ENCODE data around the gene ZKSCAN2. TPM values are rescaled to one million over a fixed set of nuclear protein-coding genes. Genes with fewer than 3 reads are reported as not detected.
A peak's percentile ranks its signal among the peaks of the same experiment; 100 is the strongest.

The ZKSCAN2 gene
- total RNA-seq (1 to 10 TPM; 2.6 to 3.4 TPM), polyA plus RNA-seq (under 1 TPM; 0.47 to 0.89 TPM)

- H3K4me3 ChIP-seq (ENCODE audit: low read depth in 1 of 3, low read length in 3 of 3): peak within 1 kb of the TSS; percentile 65 to 80 (median 66)
- TF ChIP-seq SP1 (IDR thresholded peaks at IDR 0.05): peak; percentile 23
- no peak for TF ChIP-seq CTCF (IDR thresholded peaks at IDR 0.05; ENCODE audit: low read depth, low read length, missing input control)
- TF ChIP-seq GABPA (IDR thresholded peaks at IDR 0.05 in 1 of 2, conservative IDR thresholded peaks at IDR 0.05 in 1 of 2): peak; percentile 47 to 83
- no peak for TF ChIP-seq HNF4G (IDR thresholded peaks at IDR 0.05)
- peak; percentile 85 for DNase-seq (ENCODE audit: low spot score)
- H3K9ac ChIP-seq (ENCODE audit: low read depth in 1 of 2, low read length in 2 of 2): peak within 1 kb of the TSS; percentile 69 to 90
- peak within 1 kb of the TSS; percentile 98 to 99 for H3K27ac ChIP-seq (ENCODE audit: low read depth in 1 of 2, low read length in 2 of 2)
- no peaks in the 10 kb centered on the region for H3K27me3 ChIP-seq (ENCODE audit: control insufficient read depth in 4 of 4, insufficient read depth in 4 of 4, low read length in 3 of 4)
- no peaks in the 10 kb centered on the region for H3K9me3 ChIP-seq (ENCODE audit: control insufficient read depth in 4 of 4, low read length in 3 of 4)
- peaks cover 4 to 19% (median 14%) of the 10 kb centered on the region in 4 donors for H3K36me3 ChIP-seq (ENCODE audit: control insufficient read depth in 4 of 4, insufficient read depth in 3 of 4, low read depth in 1 of 4, low read length in 3 of 4)
- peaks cover 0 to 24% (median 21%) of the 10 kb centered on the region in 4 donors for H3K4me1 ChIP-seq (ENCODE audit: control insufficient read depth in 4 of 4, insufficient read depth in 4 of 4, low read length in 3 of 4)
- under 1% methylated on average over 69 of the region's 69 CpGs for WGBS
Observed at GRCh38 chr16:25257470-25257955, at the start of gene ZKSCAN2. TSS of gene ZKSCAN2 (minus strand) at chr16:25257845. CDS start at chr16:25257127, 718 bp downstream.

GRCh38 chr16:25299792-25300590 is 42.3 kb upstream of the ZKSCAN2 start:
- no peak overlapping the region for H3K9ac ChIP-seq (ENCODE audit: low read depth in 1 of 2, low read length in 2 of 2)
- 68% methylated on average over 4 of the region's 4 CpGs for WGBS
- H3K9me3 ChIP-seq (ENCODE audit: control insufficient read depth in 4 of 4, low read length in 3 of 4): peaks cover 0 to 5% (median 2%) of the 10 kb centered on the region in 4 donors
- peaks cover 0 to 4% (median 0%) of the 10 kb centered on the region in 4 donors for H3K27me3 ChIP-seq (ENCODE audit: control insufficient read depth in 4 of 4, insufficient read depth in 4 of 4, low read length in 3 of 4)
- H3K4me1 ChIP-seq (ENCODE audit: control insufficient read depth in 4 of 4, insufficient read depth in 4 of 4, low read length in 3 of 4): peaks cover 0 to 5% (median 4%) of the 10 kb centered on the region in 4 donors
- TF ChIP-seq HNF4A (conservative IDR thresholded peaks at IDR 0.05): no peak
- no peak for TF ChIP-seq EGR1 (IDR thresholded peaks at IDR 0.05; ENCODE audit: low read depth in 2 of 2)
- no peak for TF ChIP-seq RAD21 (IDR thresholded peaks at IDR 0.05)
- TF ChIP-seq FOXA2 (IDR thresholded peaks at IDR 0.05): no peak
- TF ChIP-seq CTCF (IDR thresholded peaks at IDR 0.05; ENCODE audit: low read depth, low read length, missing input control): no peak
- no peak for TF ChIP-seq HNF4G (IDR thresholded peaks at IDR 0.05)
- TF ChIP-seq YY1 (IDR thresholded peaks at IDR 0.05): no peak
- no peak for TF ChIP-seq NR2F2 (IDR thresholded peaks at IDR 0.05)
- no peak for TF ChIP-seq FOXA1 (IDR thresholded peaks at IDR 0.05)
- no peak for TF ChIP-seq GABPA (IDR thresholded peaks at IDR 0.05 in 1 of 2, conservative IDR thresholded peaks at IDR 0.05 in 1 of 2)
- TF ChIP-seq, protein P1, sequence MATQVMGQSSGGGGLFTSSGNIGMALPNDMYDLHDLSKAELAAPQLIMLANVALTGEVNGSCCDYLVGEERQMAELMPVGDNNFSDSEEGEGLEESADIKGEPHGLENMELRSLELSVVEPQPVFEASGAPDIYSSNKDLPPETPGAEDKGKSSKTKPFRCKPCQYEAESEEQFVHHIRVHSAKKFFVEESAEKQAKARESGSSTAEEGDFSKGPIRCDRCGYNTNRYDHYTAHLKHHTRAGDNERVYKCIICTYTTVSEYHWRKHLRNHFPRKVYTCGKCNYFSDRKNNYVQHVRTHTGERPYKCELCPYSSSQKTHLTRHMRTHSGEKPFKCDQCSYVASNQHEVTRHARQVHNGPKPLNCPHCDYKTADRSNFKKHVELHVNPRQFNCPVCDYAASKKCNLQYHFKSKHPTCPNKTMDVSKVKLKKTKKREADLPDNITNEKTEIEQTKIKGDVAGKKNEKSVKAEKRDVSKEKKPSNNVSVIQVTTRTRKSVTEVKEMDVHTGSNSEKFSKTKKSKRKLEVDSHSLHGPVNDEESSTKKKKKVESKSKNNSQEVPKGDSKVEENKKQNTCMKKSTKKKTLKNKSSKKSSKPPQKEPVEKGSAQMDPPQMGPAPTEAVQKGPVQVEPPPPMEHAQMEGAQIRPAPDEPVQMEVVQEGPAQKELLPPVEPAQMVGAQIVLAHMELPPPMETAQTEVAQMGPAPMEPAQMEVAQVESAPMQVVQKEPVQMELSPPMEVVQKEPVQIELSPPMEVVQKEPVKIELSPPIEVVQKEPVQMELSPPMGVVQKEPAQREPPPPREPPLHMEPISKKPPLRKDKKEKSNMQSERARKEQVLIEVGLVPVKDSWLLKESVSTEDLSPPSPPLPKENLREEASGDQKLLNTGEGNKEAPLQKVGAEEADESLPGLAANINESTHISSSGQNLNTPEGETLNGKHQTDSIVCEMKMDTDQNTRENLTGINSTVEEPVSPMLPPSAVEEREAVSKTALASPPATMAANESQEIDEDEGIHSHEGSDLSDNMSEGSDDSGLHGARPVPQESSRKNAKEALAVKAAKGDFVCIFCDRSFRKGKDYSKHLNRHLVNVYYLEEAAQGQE (IDR thresholded peaks at IDR 0.05): no peak
- TF ChIP-seq SP1 (IDR thresholded peaks at IDR 0.05): no peak
- no peak for TF ChIP-seq TAF1 (conservative IDR thresholded peaks at IDR 0.05)
- TF ChIP-seq, protein P2, sequence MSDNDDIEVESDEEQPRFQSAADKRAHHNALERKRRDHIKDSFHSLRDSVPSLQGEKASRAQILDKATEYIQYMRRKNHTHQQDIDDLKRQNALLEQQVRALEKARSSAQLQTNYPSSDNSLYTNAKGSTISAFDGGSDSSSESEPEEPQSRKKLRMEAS (IDR thresholded peaks at IDR 0.05): no peak
- no peak overlapping the region for H3K4me3 ChIP-seq (ENCODE audit: low read depth in 1 of 3, low read length in 3 of 3)
- no peak overlapping the region for H3K27ac ChIP-seq (ENCODE audit: low read depth in 1 of 2, low read length in 2 of 2)
- no peaks in the 10 kb centered on the region for H3K36me3 ChIP-seq (ENCODE audit: control insufficient read depth in 4 of 4, insufficient read depth in 3 of 4, low read depth in 1 of 4, low read length in 3 of 4)
- no peak for DNase-seq (ENCODE audit: low spot score)
